SIG-M5 (cell line): Measurements from ENCODE around the gene SCN4B.

Experiments
- DNase-seq: peaks from one replicate; lab custom pipeline; 2025; lab: John Stamatoyannopoulos, UW

The SCN4B gene

GRCh38 chr11:118152020-118152551 lies 537 bp downstream of the SCN4B start:
- DNase-seq = no peak

GRCh38 chr11:118151431-118151830 lies 1.2 kb downstream of the SCN4B start:
- no peak for DNase-seq

- no peak for DNase-seq
Measured at GRCh38 chr11:118149493-118149892, 3.1 kb downstream of the SCN4B start.

GRCh38 chr11:118148856-118149255 lies 3.8 kb downstream of the SCN4B start:
- DNase-seq = no peak

DNA sequence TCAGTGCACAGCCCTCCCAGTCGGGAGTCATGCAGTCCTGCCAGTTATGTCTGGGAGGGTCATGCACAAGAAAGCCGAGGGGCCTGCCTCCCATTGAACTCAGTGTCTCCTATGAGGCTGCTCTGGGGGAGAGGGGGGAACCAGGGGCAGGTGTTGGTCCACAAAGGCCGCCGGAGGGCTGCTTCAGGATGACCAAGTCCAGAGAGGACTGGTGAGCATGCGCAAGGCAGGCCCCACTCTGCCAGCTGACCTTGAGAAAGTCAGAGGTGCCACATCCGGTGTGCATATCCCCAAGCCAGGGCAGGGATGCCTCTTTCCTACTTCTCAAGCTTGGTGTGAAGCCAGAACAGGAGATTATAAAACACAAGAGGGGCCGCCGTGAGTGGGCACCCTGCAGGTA lies 4.4 kb downstream of the SCN4B start:
- DNase-seq = no peak

DNA sequence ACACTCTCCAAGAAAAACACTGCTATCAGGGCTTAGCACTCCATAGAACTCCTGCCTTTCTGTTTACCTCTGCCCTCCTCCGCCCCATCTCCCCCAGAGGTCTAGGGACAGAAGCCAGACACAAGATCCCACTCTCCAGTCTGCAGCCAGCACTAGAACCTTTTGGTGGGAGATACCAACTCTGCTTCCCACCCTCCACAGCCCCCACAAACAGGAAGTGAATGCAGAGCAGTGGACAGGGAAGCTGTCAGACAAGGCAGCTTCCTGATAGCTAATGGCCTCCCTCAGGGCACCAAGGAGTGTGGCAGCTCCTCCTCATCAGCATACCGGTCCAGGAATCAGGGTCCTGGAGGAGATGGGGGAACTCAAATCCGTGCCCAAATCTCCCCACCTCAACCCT lies 5.1 kb downstream of the SCN4B start:
- no peak for DNase-seq

- no peak for DNase-seq
Measured at GRCh38 chr11:118146554-118146953, 6.1 kb downstream of the SCN4B start.

- DNase-seq = no peak
Measured at GRCh38 chr11:118145285-118146227, 7.1 kb downstream of the SCN4B start.

DNA sequence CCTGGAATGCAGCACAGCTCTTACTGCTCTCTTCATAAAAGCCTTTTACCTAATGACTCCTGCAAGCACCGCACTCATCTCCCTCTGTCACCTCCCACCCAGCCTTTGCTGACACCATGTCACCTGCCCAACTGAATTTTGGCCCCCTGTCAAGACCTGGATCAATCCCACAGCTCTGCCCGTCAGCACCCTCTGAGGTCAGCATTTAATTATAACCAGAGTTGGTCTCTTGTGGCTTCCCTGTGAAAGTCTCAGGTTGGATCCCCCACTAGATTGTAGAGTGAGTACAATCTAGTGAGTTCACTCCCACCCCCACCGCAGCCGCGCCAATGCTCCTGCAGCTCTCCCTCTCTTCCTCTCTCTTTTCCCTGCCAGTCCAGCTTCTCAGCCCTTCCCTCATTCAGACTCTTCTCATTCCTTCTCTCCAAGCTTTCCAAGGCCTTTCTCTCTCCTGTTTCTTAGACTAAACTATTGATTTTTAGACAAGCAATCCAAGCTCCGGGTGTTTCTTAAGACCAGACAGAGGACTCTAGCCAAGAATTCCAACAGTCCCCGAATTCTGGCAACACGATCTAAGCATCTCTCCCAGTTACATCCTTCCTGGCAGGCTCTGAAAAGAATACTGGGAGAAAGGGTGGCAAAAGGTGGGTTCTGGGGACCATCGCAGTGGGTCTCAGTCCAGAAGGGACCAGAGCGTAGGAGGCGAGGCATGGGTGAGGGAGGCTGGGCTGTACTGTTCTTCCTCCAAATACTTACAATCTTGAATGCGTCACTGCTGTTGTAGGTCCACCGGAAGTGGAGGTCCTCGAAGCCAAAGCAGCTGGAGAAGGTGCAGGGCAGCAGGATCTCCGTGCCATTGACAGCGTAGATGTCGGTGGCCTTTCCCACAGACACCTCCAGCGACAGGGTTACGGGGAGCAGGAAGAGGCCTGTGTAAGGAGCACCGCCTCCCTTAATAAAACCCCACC lies 8.0 kb downstream of the SCN4B start:
- no peak for DNase-seq

- no peak for DNase-seq
Measured at GRCh38 chr11:118143661-118144185, 8.9 kb downstream of the SCN4B start.

DNA sequence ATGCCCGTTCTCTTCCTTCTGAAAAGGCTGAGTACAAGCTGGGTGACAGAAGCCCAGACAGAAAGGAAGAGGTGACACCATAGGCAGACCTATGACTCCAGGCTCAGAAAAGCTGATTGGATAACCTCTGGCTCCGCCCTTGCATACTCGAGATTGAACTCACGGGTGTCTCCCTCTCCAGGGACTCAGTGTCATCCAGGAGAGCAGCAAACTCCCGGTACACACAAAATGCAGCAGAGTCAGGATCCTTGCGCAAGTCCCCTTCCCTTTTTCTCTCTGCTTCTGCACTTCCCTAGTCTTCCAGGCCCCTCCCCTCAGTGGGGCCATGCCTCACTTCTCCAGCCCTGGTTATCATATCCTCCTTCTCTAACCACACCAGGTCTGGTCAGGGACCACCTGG lies 9.8 kb downstream of the SCN4B start:
- DNase-seq = peak; percentile 19

DNA sequence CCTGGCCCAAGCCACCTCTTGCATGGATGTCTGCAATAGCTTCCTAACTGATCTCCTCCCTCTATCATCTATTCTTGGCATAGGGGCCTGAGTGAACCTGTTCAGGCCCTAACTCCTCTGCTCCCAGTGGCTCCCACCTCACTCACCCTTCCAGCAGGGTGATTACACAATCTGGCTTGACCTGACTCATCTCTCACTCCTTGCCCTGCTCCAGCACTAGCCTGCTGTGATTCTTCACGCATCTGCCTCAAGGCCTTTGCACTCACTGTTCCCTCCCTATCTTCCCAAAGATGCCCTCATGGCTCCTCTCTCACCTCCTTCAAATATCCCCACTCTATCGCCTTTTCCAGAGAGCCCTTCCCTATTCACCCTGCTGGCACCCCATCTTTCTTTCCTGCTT lies 10.5 kb downstream of the SCN4B start:
- DNase-seq = no peak

GRCh38 chr11:118139578-118139977 lies 13.0 kb downstream of the SCN4B start:
- no peak for DNase-seq

DNA sequence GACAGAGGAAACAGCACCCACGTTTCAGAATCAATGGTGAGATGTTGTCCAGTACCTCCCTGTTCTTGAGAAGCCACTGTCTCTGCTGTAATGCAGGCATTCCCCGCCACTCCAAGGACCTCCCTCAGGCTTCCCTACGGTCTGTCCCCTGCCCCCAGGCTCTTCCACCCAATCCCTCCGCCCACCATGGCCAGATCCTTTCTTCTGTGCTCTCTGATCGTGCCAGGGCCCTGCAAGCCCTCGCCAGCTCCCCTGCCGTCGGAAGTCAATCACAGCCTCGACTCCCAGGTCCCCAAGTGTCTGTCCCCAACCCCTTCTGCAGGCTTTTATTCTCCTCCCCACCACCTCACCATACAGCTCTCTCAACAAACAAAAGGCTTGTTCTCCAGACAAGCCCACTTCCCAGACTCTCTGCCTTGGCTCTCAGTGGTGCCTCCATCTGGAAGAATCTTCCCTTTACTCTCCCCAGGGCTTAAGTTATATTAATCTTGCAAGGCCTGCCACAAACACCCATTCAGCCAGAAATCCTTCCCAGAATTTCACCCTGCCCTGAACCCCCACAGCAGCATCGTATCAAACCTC lies 13.7 kb downstream of the SCN4B start:
- DNase-seq = no peak

GRCh38 chr11:118136801-118137200 lies 15.8 kb downstream of the SCN4B start:
- no peak for DNase-seq

DNA sequence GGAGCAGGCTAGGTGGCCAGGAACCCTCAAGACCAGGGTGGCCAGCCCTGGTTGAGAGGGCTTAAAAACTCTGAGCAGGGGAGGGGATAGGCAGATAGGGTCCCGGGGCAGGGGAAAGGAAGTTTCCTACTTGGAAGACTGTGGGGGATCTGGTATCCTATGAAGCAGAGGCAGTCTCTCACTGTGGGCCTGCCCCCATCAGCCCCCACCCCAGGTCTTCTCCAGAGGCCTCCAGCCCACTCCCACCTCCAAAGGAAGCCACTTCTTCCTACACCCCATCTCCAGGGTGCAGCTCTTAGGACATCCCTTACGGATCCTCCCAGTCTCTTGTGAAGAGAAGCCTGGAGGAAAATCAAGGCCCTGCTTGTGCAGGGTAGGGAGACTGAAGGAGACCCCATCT lies 16.3 kb downstream of the SCN4B start:
- no peak for DNase-seq

DNA sequence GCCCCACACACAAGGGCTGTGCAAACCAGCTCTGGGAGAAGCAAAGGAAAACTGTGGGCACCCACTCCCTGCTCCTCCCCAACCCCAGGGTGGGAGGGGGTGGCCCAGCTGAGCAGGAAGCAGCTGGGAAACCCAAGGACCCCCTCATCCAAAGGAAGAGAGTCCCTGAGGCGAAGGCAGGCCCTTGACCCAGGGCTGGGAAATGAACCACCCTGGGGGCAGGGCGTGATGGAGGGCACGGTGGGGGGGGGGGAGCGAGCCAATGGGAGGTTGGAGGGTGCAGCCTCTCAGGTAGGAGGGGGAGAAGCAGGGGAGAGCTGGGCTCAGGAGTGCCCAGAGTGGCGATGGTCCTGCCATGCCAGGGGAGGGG lies 16.8 kb downstream of the SCN4B start:
- no peak for DNase-seq

DNA sequence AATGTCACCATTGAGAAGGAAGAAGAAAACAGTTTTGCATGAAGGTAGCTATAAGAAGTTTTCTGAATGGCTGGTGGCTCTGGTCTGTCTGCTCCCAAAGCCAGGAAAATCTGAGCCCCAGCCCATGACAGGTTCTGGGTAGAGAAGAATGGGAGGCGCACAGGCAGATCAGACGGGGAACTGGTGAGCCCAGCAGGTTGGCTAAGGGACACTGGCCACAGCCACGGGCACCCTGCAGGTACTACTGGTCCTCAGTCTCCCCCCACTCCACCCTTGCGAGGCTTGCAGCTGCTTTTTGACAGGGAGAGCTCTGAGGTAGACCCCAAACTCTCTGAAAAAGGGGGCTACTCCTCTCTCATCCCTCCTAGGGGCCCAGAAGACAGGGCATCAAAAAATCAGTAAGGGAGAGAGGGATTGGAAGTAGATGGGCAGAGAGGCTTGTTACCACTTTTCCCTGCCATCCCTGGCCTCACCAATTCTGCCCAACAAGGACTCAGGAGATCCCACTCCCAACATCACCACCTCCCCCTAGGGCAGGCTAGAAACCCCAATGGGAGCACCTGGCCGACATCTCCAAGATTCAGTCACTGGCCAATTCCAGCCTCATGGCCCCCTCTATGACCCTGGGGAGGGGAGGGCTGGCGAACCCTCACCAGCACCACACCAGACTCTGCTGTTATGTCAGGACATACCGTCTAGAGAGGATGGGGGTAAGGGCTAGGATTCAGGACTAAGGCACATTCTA lies 17.4 kb downstream of the SCN4B start:
- DNase-seq = no peak

GRCh38 chr11:118133816-118134215 lies 18.8 kb downstream of the SCN4B start:
- DNase-seq = no peak

DNA sequence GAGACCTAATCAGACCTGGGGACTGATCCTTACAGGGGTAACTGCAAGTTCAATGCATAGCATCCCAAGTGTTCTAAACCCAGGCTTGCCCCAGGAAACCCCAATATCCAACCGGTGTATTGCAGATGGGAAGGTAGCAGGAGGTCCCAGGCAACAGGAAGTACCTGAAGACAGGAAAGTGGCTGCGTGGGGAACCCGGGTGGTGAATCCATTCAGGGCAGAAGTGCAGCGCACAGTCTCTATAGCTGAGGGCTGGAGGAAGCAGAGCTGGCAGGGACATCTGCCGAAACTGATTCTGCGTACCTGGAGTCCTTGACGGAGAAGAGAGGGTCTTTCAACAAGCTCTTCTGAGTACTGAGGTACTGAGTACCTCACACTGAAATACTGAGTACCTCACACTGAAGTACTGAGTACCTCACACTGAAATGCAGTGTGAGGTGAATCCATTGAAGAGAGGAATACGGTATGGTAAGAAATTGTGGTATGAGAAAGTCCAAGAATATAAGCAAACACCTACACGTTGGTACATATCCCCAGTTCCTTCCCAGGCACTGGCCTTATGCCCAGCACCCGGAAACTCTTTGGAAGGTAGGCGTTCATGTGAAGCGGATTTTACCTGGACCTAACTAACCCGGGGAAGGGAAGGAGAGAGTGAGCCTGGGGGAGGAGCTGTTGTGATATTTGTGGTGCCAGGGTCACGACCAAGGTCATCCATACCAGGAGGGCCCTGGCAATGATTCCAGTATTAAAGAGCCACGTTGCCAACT lies 20.1 kb downstream of the SCN4B start:
- no peak for DNase-seq
